GM19324 (cell line): ENCODE data around the gene SPOCK1.

ENCODE experiments used
- ATAC-seq: cut with Tn5 transposase; IDR thresholded peaks from one replicate; pipeline ENCODE4 v1.9.1; 2021; ENCODE audit warnings: mild to moderate bottlenecking, moderate library complexity; ENCODE audit not compliant: unreplicated experiment, low FRiP score

SPOCK1 gene

DNA sequence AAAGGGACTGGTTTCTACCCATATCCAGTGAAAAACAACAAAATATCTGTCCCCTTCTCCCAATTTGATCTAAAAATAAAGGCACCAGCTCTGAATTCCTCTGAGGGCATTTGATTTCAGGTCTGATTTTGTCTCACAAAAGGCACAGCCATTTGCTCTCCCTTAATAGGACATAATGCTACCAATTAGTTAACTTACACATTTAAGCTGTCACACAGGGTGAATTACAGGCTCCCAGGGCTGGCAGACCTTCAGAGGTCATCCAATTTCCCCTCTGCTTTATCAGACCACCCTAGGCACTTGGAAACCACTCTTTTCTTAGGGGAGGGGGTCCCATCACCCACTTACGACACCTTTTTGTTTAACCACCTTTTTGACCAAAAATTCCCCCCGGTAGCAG lies 319.9 kb downstream of the SPOCK1 start:
- ATAC-seq: no peak

DNA sequence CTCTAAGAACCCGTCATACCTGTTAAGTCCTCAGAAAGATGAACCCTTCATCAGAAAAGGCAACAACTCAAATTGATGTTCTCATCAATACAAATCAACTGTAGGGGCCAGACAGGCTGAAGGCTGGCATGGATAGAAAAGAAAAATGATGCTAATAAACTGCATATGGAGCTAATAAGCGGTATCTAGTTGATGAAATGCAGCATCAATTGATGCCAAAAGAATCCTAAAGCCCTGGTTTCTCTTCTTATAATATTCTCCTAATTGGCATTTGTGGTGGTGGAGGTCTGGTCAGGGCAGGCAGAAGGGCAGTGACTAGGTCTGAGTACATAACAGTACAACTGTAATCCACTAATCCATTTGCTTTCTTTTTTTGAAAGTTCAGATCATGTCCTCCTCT lies 322.5 kb downstream of the SPOCK1 start:
- ATAC-seq: no peak

DNA sequence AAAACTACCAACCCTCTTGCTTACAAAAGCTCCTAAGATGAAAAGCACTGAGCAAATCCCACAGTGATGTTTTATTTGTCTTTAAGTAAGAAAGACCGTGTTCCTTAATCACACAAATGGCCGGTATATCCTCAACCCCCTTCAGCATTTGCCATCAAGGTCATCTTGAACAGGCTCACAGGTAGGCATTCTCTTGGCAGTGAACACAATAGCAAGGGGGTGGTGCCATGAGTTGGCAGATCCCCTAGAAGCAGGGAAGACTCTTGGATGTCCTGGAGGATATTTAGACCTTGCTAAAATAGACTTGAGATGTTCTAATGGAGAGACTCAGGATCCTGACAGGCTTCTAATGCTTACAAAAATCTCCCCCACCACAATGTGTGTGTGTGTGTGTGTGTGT lies 323.0 kb downstream of the SPOCK1 start:
- ATAC-seq: no peak

DNA sequence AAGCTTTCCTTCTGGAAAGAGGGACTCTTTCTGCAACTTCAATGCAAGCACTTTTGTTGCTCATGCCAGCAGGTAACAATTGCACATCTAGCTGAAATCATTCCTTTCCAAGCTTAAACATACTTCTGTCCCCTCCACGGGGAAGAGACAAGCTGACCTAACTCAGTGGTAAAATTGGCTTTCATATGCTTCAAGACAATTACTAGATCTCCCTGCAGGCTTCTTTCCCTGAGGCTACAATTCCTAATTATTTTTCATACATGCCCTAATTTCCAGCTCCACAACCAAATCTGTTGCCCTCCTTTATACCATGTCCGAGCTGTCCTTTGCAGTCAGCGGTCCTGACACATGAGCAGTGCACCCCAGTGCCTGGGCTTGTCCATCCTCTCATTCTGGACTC lies 324.9 kb downstream of the SPOCK1 start:
- ATAC-seq: no peak

DNA sequence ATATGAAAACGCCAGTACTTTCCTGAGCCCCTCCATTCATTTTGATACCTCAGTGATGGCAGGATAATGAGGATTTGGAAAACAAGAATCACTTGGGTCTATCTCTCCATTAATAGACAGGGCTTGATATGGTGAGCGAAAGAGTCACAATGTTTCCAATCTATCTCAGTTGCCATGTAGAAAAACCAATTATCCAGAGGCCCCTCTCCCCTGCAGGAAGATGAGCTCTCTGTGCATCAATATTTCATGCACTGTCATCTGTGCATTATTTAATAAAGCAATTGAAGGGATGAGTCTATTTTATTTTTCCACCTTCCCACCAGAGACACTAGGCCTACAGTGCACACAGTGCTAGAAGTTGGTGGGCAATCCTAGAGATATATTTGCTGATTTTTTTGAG lies 326.9 kb downstream of the SPOCK1 start:
- no peak for ATAC-seq

DNA sequence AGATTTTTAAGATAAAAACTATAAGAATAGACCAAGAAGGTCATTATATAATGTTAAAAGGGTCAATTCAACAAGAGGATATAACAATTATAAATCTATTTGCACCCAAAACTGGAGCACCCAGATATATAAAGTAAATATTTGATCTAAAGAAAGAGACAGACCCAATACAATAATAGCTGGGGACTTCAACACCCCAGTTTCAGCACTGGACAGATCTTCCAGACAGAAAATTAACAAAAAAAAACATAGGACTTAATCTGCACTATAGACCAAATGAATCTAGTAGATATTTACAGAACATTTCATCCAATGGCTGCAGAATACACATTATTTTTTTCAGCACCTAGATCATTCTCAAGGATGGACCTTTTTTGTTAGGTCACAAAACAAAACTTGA lies 331.9 kb downstream of the SPOCK1 start:
- no peak for ATAC-seq

DNA sequence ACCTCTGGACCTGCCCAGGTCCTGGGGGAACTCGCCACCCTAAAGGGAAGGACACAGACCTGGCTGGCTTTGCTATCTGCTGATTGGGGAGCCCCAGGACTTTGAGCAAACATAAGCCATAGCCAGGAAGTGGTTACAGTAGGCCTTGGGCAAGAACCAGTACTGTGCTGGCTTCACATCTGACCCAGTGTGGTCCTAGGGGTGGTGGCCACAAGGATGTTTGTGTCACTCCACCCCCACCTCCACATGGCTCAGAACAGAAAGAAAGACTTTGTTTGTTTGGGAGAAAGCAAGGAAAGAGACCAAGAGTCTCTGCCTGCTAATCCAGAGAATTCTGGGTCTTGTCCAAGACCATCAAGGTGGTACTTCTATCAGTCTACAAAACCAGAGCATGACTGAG lies 334.2 kb downstream of the SPOCK1 start:
- ATAC-seq: no peak

DNA sequence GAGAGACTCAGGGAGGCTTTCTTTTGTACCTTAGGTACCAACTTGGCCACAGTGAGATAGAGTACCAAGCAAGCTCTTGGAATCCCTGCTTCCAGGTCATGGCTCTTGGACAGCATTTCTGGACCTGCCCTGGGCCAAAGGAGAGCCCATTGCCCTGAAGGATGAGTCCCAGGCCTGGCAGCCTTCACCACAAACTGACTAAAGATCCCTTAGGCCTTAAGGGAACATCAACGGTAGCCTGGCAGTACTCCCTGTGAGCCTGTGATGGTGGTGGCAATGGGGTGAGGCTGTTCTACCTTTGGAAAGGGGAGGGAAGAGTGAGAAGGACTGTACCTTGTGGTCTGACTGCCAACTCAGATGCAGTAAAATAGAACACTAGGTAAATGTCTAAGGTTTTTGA lies 334.6 kb downstream of the SPOCK1 start:
- no peak for ATAC-seq

DNA sequence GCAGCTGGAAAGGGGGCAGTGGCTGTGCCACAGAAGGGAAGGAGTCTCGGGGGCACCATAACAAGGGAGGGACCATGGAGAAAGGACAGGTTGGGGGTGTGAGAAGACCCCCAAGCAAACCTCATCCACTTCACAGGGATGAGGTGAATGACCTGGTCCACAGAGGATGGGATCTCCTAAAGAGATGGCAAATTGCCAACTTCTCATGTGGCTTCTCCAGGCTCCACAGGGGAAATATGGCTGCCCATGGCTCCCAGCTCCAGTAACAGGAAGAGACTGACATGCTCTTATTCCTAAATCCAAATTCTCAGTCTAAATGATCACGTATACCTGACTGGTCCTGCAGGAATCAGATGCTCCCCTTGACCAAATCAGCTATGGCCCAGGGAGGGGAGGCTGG lies 340.4 kb downstream of the SPOCK1 start:
- no peak for ATAC-seq

DNA sequence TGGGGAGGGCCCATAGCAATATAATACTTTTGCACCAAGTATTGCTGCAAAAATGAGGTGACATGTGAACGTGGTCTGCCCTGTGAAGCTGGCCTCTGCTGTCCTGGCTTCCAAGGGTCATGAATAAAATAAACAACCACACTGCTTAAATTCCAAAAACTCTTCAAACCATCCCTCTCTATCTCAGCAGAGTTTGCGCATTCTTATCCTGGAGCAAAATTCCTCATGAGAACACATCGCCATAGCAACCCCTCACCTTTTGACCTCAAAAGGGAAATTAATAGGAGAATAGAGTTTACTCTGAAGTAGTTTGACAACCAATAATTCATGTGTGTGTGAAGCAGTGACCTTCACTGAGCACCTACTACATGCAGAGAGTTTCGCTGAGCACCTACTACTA lies 342.9 kb downstream of the SPOCK1 start:
- ATAC-seq: no peak

DNA sequence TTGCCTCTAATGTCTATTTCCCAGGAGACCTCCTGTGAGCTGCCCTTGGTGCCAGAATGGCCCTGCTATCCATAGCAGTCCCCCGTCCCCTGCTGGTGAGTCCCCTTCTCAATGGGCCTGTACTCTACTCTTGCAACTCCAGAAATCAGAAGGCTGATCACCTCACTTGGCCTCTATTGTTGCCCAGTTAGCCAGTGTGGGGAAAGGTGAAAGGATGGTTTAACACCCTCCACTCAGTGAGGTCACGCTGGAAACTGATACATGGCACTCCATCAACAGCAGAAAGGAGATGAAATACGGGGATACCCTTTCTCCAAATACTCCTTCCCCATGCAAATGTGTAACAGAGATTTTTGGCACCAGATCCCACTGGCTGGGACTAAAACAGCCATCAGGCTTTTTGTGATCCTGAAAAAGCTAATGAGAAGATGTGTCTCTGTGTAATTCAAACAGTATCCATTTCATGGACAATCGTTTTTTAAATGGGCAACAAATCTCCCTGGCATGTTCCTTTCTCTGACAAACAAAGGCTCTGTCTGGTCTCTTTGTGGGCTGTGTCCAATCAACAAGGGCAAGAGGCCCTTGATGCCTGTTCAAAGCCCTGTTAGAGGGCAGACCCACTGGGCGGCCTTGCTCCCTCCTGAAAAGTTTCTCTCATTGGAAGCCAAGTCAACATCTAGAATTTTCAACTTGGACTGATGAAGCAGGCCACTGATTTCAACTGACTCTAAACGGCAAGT lies 343.7 kb downstream of the SPOCK1 start:
- ATAC-seq: no peak

DNA sequence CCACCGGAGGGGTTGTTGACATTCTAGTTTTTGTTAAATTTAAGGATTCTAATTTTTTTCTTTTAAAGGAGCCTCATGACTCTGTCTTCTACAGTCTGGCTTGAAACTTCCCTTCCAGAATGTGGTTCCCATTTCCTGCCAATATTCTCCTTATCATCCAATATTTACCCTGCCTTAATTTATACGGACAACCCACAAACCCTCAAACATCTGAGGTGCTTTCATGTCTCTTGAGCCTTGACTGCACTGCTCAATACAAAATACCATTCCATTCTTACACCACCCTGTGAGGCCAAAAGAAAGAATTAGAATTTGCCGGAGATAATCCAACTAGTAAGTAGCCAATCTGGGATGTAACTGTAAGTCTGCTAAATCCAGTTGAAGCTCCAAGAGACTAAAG lies 346.5 kb downstream of the SPOCK1 start:
- no peak for ATAC-seq

DNA sequence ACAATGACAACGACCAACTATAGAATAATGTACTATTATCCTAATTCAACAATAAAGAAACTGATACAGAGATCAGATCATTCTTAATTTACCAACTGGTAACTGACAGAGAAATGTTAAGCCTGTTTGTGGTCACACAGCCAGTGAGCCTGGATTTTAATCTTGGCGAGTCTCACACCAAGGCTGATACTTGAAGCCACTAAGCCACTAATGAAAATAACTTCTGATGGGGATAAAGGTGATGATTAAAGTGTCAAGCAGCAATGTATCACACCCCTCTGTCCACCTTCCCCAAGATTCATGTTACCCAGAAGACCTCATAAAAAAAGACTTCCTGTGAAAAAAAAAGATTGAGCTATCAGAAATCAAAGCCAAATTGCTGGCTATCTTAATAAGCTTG lies 350.5 kb downstream of the SPOCK1 start:
- ATAC-seq: no peak

DNA sequence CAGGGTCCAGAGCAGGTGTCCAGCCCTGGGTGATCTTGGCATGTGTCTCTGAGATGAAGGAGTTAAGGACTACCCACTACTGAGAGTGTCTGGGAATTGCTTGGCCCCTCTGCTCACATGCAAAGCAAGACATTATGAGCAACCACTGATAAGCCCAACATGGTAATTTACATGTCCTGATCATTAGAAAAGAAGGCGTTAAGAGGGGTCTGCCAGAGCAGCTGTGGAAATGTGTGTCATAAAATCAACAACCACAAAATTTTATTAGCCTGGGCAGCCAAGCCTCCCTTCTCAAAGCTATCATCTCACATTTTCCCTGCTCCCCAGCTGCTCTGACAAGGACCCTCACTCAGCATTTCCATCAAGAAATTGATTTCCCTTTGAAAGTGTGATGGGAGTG lies 351.0 kb downstream of the SPOCK1 start:
- no peak for ATAC-seq

DNA sequence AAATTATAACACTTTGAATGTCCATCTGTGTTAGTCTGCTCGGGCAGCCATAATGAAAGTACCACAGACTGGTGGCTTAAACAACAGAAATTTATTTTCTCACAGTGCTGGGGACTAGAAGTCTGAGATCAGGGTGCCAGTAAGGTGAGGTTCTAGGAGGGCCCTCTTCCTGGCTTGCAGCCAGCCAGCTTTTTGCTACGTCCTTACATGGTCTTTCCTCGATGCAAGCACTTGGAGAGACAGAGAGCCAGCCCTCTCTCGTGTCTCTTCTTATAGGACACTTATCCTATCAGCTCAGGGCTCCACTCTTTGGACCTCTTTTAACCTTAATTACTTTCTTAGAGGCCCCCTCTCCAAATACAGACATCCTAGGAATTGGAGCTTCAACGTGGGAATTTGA lies 351.8 kb downstream of the SPOCK1 start:
- ATAC-seq: no peak

DNA sequence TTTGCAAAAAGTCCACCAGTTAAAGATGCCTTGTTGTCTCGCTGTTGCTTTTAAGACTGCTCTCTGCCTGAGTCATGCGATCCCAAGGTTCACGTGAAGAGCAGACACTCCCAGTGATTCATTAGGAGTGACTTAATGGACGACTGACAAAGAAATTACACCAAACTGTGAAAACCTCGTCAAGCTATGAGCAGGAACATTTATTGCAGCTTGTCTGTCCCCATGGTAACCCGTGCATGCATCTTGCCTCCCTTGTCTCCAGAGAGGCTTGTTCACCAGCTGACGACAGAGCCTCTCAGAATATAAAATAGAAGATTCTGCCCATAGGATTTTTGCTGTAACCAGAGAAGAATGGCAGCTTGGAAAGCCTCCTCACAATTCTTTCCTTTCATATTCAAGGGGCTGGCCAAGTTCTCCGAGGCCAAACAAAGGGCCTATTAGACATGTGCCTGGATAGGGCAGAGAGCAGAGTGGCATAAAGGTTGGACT lies 352.7 kb downstream of the SPOCK1 start:
- no peak for ATAC-seq

DNA sequence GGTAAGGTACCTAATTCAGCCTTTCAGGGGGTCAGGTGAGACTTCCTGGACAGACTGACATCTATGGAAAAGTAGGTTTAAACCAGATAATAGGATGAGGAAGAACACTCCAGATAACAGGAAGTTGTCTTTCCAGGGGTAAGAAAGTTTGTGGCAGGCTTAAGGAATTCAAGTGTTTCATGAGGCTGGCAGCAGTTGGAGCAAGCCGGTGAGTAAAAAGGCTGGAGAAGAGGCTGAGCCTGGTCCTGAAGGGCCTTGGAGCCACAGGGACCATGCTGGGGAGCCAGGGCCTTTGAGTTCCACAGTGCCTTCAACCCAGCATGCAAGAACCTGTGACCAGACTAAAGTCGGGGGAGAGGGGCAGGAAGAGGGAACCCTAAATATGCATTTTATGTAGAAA lies 353.4 kb downstream of the SPOCK1 start:
- no peak for ATAC-seq

DNA sequence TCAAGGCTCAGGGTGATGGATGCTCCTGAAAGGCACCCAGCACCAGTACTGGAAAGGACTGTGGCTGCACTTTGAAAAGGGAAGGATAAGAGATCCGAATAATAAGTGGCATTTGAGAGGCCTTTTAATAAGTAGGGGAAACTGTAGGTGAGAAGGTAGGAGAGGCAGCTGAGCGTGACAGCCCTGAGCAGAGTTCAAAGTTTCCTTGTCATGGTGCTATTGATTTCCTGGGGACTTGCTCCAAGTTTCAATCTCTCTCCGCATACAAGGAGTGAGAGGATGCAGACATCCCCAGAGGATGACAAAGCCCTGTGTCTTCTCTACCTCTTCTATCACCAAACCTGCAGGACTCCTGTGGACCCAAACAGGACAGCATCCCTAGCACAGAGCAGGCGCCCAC lies 354.5 kb downstream of the SPOCK1 start:
- ATAC-seq: no peak

DNA sequence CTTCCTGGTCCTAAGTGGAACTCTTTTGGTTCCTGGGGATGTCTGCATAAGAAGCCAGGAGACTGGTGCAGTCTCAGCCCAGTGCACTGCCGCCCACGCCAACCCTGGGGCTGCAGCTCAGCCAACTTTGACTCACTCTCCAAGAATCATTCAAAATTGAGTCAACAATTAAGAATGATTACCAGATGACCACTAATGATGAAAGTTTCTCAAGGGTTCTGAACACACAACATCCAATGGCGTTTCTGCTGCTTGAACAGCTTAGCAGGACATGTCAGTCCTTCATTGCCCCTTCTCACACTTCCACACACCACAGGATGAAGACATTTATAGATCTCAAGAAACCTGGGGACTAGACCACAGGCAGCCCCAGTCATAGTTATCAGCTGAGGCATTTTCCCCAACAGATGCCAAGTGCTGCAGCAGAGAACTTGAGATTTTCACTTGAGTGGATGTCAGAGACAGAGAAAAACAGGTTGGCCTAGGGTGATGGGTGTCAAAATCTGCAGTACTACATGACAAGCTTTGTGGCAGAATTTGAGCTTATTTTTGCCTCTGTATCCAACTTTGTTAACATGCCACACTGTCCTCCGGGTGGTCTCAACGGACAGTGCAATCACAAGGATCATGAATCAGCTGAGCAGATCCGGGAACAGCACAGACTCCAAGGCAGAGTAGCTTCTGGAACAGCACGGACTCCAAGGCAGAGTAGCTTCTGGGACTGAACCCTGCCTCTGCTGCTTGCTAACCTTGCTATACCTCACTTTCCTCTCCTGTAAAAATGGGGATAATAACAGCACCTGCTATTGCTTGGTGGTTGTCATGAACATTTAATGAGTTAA lies 356.1 kb downstream of the SPOCK1 start:
- ATAC-seq: no peak

DNA sequence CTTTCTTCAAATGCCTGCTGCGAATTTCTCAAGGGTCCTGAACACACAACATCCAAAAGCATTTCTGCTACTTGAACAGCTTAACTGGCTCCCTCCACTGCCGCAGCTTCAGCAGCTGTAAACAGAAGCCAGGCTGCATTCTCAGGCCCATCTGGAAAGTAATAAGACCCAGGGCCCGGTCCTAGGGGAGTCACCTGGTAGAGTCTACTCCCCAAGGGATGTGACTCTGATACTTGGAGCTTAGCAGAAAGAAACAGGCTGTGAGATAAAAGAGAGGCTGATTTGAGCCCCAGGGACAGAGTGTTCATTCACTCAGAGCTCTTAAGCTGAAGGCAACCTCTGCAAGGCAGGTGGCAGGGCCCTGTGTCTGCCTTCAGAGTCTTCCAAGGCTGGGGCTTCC lies 356.8 kb downstream of the SPOCK1 start:
- no peak for ATAC-seq

DNA sequence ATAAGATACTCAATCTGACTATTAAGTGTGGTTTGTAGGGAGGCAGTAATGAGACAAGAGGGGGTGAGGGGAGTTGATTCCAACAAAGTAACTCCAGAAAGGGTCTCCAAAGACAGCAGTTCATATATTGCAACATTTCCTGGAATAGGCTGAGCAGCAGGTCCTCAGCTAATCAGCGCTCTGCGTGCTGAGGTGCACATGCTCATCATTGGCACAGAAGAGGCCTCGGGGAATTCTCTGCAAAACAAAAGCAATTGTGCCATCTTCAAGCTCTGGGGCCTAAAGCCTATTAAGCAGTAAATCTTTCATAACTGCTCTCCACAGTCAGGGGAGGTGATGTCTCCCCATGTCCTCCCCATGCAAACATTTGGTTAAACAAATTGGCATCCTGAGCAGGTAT lies 357.3 kb downstream of the SPOCK1 start:
- ATAC-seq: no peak
